GM12865 (cell line): ENCODE measurements around the gene CPEB3.

Source experiments
- DNase-seq: peaks from one replicate; pipeline ENCODE4 v3.0.0; 2010; ENCODE audit warnings: low read depth
- H3K4me3 ChIP-seq: 2 replicates; pipeline ENCODE4 v1.5.1; 2011; ENCODE audit warnings: mild to moderate bottlenecking, low read depth, low read length, control low read depth
- TF ChIP-seq, protein P1 (sequence below): IDR thresholded peaks from 2 replicates; pipeline ENCODE4 v1.5.1; 2011; ENCODE audit warnings: low read length, control low read depth, low read depth, inconsistent platforms; ENCODE audit not compliant: insufficient read depth; ENCODE audit errors: missing control alignments

Gene CPEB3

DNA sequence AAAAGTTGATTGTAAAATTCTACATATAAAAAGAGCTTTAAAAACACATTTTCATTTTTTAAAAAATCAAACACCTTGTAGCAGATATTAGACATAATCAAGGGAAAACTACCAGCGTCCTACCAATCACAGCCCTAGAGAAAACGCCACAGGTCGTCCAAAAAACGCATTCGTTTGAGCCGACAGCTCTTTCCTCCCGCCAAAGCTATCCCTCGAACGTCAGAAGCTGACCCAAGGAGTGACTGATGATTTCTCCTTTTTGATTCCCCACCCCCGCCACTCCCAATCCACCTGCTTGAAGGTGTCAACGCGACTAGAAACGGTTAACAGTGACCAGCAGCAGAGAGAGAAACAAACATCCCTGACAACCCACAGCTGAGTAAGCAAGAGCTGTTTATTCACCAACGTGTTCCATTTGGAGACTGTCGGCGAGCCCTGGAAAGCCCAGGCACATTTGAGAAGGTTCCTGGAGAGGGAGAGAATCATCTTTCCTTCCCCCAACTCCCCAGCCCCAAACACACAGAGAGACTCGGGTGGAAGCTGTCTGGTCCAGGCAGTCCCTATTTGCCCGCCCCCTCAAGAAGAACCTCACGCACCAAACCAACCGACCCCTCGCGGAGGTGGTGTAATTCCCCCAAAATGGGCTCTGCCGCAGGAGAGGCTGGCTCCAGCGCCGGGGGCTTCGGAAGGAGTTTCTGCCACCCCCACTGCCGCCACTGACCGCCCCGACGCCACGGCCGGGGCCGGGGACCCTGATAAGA, 622 bp downstream of the CPEB3 start:
- TF ChIP-seq, protein P1, sequence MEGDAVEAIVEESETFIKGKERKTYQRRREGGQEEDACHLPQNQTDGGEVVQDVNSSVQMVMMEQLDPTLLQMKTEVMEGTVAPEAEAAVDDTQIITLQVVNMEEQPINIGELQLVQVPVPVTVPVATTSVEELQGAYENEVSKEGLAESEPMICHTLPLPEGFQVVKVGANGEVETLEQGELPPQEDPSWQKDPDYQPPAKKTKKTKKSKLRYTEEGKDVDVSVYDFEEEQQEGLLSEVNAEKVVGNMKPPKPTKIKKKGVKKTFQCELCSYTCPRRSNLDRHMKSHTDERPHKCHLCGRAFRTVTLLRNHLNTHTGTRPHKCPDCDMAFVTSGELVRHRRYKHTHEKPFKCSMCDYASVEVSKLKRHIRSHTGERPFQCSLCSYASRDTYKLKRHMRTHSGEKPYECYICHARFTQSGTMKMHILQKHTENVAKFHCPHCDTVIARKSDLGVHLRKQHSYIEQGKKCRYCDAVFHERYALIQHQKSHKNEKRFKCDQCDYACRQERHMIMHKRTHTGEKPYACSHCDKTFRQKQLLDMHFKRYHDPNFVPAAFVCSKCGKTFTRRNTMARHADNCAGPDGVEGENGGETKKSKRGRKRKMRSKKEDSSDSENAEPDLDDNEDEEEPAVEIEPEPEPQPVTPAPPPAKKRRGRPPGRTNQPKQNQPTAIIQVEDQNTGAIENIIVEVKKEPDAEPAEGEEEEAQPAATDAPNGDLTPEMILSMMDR = no peak
- H3K4me3 ChIP-seq = peak overlapping the region; percentile 93
- DNase-seq = peak; percentile 41

DNA sequence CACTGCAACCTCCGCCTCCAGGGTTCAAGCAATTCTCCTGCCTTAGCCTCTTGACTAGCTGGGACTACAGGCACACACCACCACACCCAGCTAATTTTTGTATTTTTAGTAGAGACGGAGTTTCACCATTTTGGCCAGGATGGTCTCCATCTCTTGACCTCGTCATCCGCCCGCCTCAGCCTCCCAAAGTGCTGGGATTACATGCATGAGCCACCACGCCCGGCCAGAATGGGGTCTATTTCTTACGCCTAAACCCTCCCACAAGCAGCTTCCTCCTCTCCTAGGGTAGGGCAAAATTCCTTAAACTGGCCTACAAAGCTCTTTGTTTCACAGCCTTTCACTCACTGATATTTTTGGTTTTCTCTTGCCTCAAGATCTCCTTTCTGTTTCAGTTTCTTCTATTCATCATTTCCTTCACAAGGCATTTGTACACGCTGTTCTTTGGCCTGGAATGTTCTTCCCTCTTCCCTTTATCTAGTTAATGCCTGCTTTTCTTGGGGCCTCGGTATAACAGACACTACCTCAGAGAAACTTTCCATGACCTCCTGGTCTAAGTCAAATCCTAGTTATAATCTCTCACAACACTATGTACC, 6.7 kb downstream of the CPEB3 start:
- no peak overlapping the region for H3K4me3 ChIP-seq
- DNase-seq = peak; percentile 21
- TF ChIP-seq, protein P1 = no peak

DNA sequence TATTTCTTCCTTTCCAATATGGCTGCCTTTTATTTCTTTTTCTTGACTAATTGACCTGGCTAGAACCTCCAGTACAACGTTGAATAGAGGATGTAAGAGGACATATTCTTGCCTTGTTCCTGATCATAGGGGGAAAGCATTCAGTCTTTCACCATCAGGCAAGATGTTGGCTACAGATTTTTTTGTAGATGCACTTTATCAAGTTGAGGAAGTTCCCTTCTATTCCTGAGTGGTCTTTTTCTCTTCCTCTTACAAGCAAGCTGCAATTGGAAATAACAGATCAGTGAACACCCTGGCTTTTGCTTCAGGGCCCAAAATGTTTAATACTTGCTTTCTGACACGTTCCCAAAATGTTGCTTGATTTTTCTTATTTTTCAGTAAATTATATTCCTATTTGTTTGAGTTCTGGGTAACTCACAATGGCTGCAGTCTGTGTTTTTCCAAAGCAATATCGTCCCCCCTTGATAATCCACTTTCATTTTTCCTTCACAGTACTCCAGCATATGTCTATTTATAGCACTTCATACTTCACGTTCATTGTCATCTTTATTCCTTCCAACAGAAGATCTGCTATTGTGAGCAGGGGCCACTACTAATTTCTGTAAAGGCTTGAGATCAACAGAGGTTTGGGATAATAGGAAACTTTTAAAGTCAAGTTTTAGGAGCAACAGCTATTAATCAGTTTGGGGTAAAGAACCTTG, 11.7 kb downstream of the CPEB3 start:
- no peak overlapping the region for H3K4me3 ChIP-seq
- TF ChIP-seq, protein P1 = no peak
- DNase-seq = no peak

DNA sequence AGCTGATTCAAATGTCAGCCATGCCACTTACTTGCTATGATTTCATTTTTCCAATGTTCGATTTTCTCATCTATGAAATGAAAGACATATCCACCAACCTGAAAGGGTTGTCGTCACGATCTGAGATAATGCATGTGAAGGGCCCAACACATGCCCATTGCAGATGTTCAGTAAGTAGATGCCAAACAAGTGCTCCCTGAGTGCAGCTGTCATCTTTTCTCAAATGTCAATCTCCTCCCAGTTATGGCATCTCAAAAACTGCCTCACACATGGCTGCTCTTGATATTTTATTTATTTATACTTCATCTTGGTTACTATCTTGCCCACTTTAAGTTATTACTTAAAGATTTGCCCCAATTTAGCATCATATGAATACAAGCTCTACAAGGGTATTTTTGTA, 16.8 kb downstream of the CPEB3 start:
- TF ChIP-seq, protein P1 = no peak
- no peak for DNase-seq
- no peak overlapping the region for H3K4me3 ChIP-seq

DNA sequence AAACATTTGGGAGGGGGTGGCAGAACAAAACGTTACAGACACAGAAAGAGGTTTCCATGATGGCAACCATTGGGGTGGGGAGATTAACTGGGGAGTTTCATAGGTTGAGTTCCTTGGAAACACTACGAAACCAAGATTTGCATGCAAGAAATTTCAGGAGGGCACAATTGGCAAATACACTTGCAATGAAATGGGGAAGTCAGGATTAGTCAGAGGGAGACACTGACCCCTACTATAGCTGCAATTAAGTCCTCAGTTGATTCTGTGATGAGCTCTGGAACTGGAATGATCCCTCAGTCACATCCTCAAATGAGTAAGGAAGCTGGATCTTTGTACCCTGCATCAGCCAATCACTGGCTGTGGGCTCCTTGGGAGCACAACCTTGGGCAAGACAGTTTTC, 22.1 kb downstream of the CPEB3 start:
- peak; percentile 14 for DNase-seq
- TF ChIP-seq, protein P1 = no peak
- no peak overlapping the region for H3K4me3 ChIP-seq

DNA sequence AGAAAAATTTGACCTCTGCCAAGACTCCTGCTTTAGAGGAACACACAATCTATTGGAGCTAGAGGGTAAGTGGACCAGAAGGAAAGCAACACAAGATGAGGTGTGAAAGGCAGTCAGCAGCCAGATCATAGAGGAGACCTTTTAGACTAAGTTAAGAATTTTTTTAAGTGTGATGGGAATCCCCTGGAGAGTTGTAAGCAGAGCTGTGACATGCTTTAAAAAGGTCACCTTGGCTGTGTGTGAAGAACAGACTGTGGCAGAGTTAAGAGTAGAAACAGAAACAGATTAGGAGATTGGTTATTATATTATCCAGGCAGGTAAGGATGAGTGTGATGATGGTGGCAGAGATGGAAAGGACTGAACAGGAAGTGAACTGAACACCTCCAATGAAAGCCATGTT, 23.5 kb downstream of the CPEB3 start:
- TF ChIP-seq, protein P1 = no peak
- peak; percentile 42 for DNase-seq
- no peak overlapping the region for H3K4me3 ChIP-seq
